Measurements from ENCODE around the gene AKAP12.

DNA sequence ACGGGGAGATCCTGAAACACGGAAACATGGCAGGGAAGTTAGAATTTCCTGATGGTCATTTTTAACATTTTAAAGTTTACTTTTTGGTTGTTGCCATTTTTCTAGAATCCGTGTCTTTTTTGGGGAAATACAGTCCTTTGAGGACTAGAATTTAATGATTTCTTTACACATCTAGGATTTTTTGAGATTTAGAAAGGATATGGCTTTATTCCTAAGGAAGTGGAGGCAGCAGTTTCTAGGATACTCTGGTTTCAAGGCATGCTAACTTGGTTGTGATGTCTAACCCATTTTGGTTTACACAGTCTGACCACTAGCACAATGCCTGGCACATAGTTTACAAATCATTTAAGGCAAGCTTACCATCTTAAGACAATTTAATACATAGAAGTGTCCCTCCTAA, 152.7 kb downstream of the AKAP12 start:
- TF ChIP-seq, protein P1, sequence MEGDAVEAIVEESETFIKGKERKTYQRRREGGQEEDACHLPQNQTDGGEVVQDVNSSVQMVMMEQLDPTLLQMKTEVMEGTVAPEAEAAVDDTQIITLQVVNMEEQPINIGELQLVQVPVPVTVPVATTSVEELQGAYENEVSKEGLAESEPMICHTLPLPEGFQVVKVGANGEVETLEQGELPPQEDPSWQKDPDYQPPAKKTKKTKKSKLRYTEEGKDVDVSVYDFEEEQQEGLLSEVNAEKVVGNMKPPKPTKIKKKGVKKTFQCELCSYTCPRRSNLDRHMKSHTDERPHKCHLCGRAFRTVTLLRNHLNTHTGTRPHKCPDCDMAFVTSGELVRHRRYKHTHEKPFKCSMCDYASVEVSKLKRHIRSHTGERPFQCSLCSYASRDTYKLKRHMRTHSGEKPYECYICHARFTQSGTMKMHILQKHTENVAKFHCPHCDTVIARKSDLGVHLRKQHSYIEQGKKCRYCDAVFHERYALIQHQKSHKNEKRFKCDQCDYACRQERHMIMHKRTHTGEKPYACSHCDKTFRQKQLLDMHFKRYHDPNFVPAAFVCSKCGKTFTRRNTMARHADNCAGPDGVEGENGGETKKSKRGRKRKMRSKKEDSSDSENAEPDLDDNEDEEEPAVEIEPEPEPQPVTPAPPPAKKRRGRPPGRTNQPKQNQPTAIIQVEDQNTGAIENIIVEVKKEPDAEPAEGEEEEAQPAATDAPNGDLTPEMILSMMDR (conservative IDR thresholded peaks at IDR 0.05; ENCODE audit: low read depth, low read length) = no peak
- no peak for TF ChIP-seq EZH2 (IDR thresholded peaks at IDR 0.05; ENCODE audit: low read length, unreplicated experiment)

Data from PC-3 (cell line).